ENCODE data around the gene CAPZB.

- TF ChIP-seq TAF1 (IDR thresholded peaks at IDR 0.05; ENCODE audit: low read depth, low read length) (no peak), SPI1 (IDR thresholded peaks at IDR 0.05; ENCODE audit: low read depth, low read length) (no peak), POU2F2 (IDR thresholded peaks at IDR 0.05; ENCODE audit: low read depth, low read length) (no peak), POLR2AphosphoS5 (IDR thresholded peaks at IDR 0.05; ENCODE audit: low read depth, low read length) (no peak), POLR2A (IDR thresholded peaks at IDR 0.05; ENCODE audit: low read depth, low read length) (no peak)
Observed at GRCh38 chr1:19461220-19461554, 24.2 kb downstream of the CAPZB start.
